Skeletal muscle satellite cell (primary cell): ENCODE data around the gene MS4A5. TPM values are rescaled to one million over a fixed set of nuclear protein-coding genes. Genes with fewer than 3 reads are reported as not detected.

Experiments used
- H3K27me3 ChIP-seq: 2 replicates; pipeline ENCODE4 v1.7.0; 2013; ENCODE audit warnings: low read length; ENCODE audit not compliant: control insufficient read depth, insufficient read depth
- H3K36me3 ChIP-seq: 2 replicates; pipeline ENCODE4 v1.7.0; 2013; ENCODE audit warnings: mild to moderate bottlenecking, control low read depth, low read length; ENCODE audit not compliant: insufficient read depth
- H3K4me1 ChIP-seq: 2 replicates; pipeline ENCODE4 v1.7.0; 2013; ENCODE audit warnings: low read length; ENCODE audit not compliant: control insufficient read depth, insufficient read depth
- H3K4me2 ChIP-seq: 2 replicates; pipeline ENCODE4 v1.7.0; 2013; ENCODE audit warnings: mild to moderate bottlenecking, low read length
- H3K4me3 ChIP-seq: 2 replicates; pipeline ENCODE4 v1.7.0; 2013; ENCODE audit warnings: low read length
- H3K9ac ChIP-seq: 2 replicates; pipeline ENCODE4 v1.7.0; 2013; ENCODE audit warnings: mild to moderate bottlenecking, low read depth, low read length, moderate library complexity
- H3K9me3 ChIP-seq: replicated peaks from 2 replicates; pipeline ENCODE4 v1.7.0; 2013; ENCODE audit warnings: mild to moderate bottlenecking, control low read depth, low read length
- total RNA-seq: library from RNA; depleted of rRNA; stranded (reverse); fragments of >200 nt; gene quantifications from 2 replicates; pipeline ENCODE4 v1.2.3, GENCODE V29; 2012; rRNA removed

MS4A5 gene
- not detected in 2 replicates for total RNA-seq

- Histone ChIP-seq H3K4me2 (no peak within 1 kb of the TSS), H3K9ac (no peak within 1 kb of the TSS), H3K9me3 (peaks cover 3% of the 10 kb centered on the region), H3K36me3 (no peaks in the 10 kb centered on the region), H3K4me3 (no peak within 1 kb of the TSS), H3K4me1 (no peaks in the 10 kb centered on the region), H3K27me3 (no peaks in the 10 kb centered on the region)
Observed at GRCh38 chr11:60429272-60429671, at the start of gene MS4A5. MS4A5 (plus strand) TSS chr11:60429572; CDS start chr11:60429675, 103 bp downstream.

GRCh38 chr11:60389279-60389910 lies 40.0 kb upstream of the MS4A5 start:
- H3K36me3 ChIP-seq: no peaks in the 10 kb centered on the region
- no peaks in the 10 kb centered on the region for H3K27me3 ChIP-seq
- no peak overlapping the region for H3K4me3 ChIP-seq
- H3K9ac ChIP-seq: no peak overlapping the region
- H3K4me1 ChIP-seq: no peaks in the 10 kb centered on the region
- H3K4me2 ChIP-seq: no peak overlapping the region
- no peaks in the 10 kb centered on the region for H3K9me3 ChIP-seq

- H3K9me3 ChIP-seq: no peaks in the 10 kb centered on the region
- no peak overlapping the region for H3K9ac ChIP-seq
- no peak overlapping the region for H3K4me2 ChIP-seq
- no peak overlapping the region for H3K4me3 ChIP-seq
- no peaks in the 10 kb centered on the region for H3K27me3 ChIP-seq
- H3K36me3 ChIP-seq: no peaks in the 10 kb centered on the region
- H3K4me1 ChIP-seq: no peaks in the 10 kb centered on the region
Observed at GRCh38 chr11:60390419-60390818, 39.0 kb upstream of the MS4A5 start.

GRCh38 chr11:60392361-60392760 lies 37.0 kb upstream of the MS4A5 start:
- H3K36me3 ChIP-seq: no peaks in the 10 kb centered on the region
- no peak overlapping the region for H3K4me3 ChIP-seq
- no peaks in the 10 kb centered on the region for H3K9me3 ChIP-seq
- no peaks in the 10 kb centered on the region for H3K27me3 ChIP-seq
- no peak overlapping the region for H3K9ac ChIP-seq
- no peaks in the 10 kb centered on the region for H3K4me1 ChIP-seq
- no peak overlapping the region for H3K4me2 ChIP-seq

- no peaks in the 10 kb centered on the region for H3K4me1 ChIP-seq
- no peaks in the 10 kb centered on the region for H3K27me3 ChIP-seq
- no peak overlapping the region for H3K4me2 ChIP-seq
- no peak overlapping the region for H3K4me3 ChIP-seq
- no peaks in the 10 kb centered on the region for H3K9me3 ChIP-seq
- H3K36me3 ChIP-seq: no peaks in the 10 kb centered on the region
- H3K9ac ChIP-seq: no peak overlapping the region
Observed at GRCh38 chr11:60393016-60393415, 36.4 kb upstream of the MS4A5 start.

- Histone ChIP-seq H3K4me2 (no peak overlapping the region), H3K4me1 (no peaks in the 10 kb centered on the region), H3K27me3 (no peaks in the 10 kb centered on the region), H3K36me3 (no peaks in the 10 kb centered on the region), H3K9ac (no peak overlapping the region), H3K9me3 (peaks cover 3% of the 10 kb centered on the region), H3K4me3 (no peak overlapping the region)
Observed at GRCh38 chr11:60394666-60395380, 34.5 kb upstream of the MS4A5 start.

- Histone ChIP-seq H3K27me3 (no peaks in the 10 kb centered on the region), H3K4me1 (no peaks in the 10 kb centered on the region), H3K4me3 (no peak within 1 kb of the TSS), H3K36me3 (no peaks in the 10 kb centered on the region), H3K9me3 (peaks cover 3% of the 10 kb centered on the region), H3K4me2 (no peak within 1 kb of the TSS), H3K9ac (no peak within 1 kb of the TSS)
Observed at GRCh38 chr11:60396382-60396781, 33.0 kb upstream of the MS4A5 start, which contains the start of gene MS4A14. MS4A14 (plus strand) TSS chr11:60396459; CDS start chr11:60396579, 120 bp downstream.

- Histone ChIP-seq H3K4me1 (no peaks in the 10 kb centered on the region), H3K9ac (no peak overlapping the region), H3K27me3 (no peaks in the 10 kb centered on the region), H3K4me3 (no peak overlapping the region), H3K4me2 (no peak overlapping the region), H3K9me3 (peaks cover 3% of the 10 kb centered on the region), H3K36me3 (no peaks in the 10 kb centered on the region)
Observed at GRCh38 chr11:60396799-60397198, 32.6 kb upstream of the MS4A5 start.

- Histone ChIP-seq H3K9ac (no peak overlapping the region), H3K27me3 (no peaks in the 10 kb centered on the region), H3K4me1 (no peaks in the 10 kb centered on the region), H3K4me3 (no peak overlapping the region), H3K4me2 (no peak overlapping the region), H3K9me3 (no peaks in the 10 kb centered on the region), H3K36me3 (no peaks in the 10 kb centered on the region)
Observed at GRCh38 chr11:60420015-60420414, 9.4 kb upstream of the MS4A5 start.

GRCh38 chr11:60422609-60423008 lies 6.8 kb upstream of the MS4A5 start:
- no peak overlapping the region for H3K4me2 ChIP-seq
- no peaks in the 10 kb centered on the region for H3K4me1 ChIP-seq
- H3K9ac ChIP-seq: no peak overlapping the region
- no peaks in the 10 kb centered on the region for H3K36me3 ChIP-seq
- H3K27me3 ChIP-seq: no peaks in the 10 kb centered on the region
- no peak overlapping the region for H3K4me3 ChIP-seq
- no peaks in the 10 kb centered on the region for H3K9me3 ChIP-seq

GRCh38 chr11:60428517-60428916 lies 855 bp upstream of the MS4A5 start:
- Histone ChIP-seq H3K4me1 (no peaks in the 10 kb centered on the region), H3K9me3 (peaks cover 3% of the 10 kb centered on the region), H3K36me3 (no peaks in the 10 kb centered on the region), H3K27me3 (no peaks in the 10 kb centered on the region), H3K4me2 (no peak overlapping the region), H3K4me3 (no peak overlapping the region), H3K9ac (no peak overlapping the region)

- no peak overlapping the region for H3K9ac ChIP-seq
Observed at GRCh38 chr11:60431251-60431650, 1.9 kb downstream of the MS4A5 start.

More at GRCh38 chr11:60431251-60431650, 1.9 kb downstream of the MS4A5 start:
- H3K9me3 ChIP-seq: peaks cover 3% of the 10 kb centered on the region
- no peak overlapping the region for H3K4me3 ChIP-seq
- no peaks in the 10 kb centered on the region for H3K27me3 ChIP-seq
- H3K36me3 ChIP-seq: no peaks in the 10 kb centered on the region
- H3K4me2 ChIP-seq: no peak overlapping the region
- H3K4me1 ChIP-seq: no peaks in the 10 kb centered on the region
